Neural cell (in vitro differentiated cells): Measurements from ENCODE around the gene UNK. TPM values are rescaled to one million over a fixed set of nuclear protein-coding genes. Genes with fewer than 3 reads are reported as not detected.

Experiments
- H2AFZ ChIP-seq: fragments of 200-600, 300-800 bp; sonication (generic), shearing (Covaris generic); 2 replicates; pipeline ENCODE4 v1.6.0; 2014; ENCODE audit warnings: low read depth, mild to moderate bottlenecking, antibody characterized with exemption, low read length, moderate library complexity
- H3F3A ChIP-seq: fragments of 200-600 bp; shearing (Covaris generic); 2 replicates; pipeline ENCODE4 v1.6.1; 2016; ENCODE audit warnings: mild to moderate bottlenecking, moderate library complexity, mixed read lengths, antibody characterized with exemption, low read length; ENCODE audit not compliant: insufficient read depth, poor library complexity, severe bottlenecking
- H3K27ac ChIP-seq: fragments of 200-600, 300-800 bp; sonication (generic), shearing (Covaris generic); 2 replicates; pipeline ENCODE4 v1.5.1; 2014; ENCODE audit warnings: mild to moderate bottlenecking, low read length, moderate library complexity
- H3K27me3 ChIP-seq: fragments of 300-800, 200-600 bp; sonication (generic), shearing (Covaris generic); 2 replicates; pipeline ENCODE4 v1.6.0; 2014; ENCODE audit warnings: mild to moderate bottlenecking, low read depth, low read length, moderate library complexity; ENCODE audit not compliant: insufficient read depth
- H3K36me3 ChIP-seq: fragments of 300-800, 200-600 bp; sonication (generic), shearing (Covaris generic); 2 replicates; pipeline ENCODE4 v1.5.1; 2014; ENCODE audit warnings: mild to moderate bottlenecking, antibody characterized with exemption, low read length, moderate library complexity; ENCODE audit not compliant: insufficient read depth
- H3K4me2 ChIP-seq: fragments of 300-800, 200-600 bp; sonication (generic), shearing (Covaris generic); 2 replicates; pipeline ENCODE4 v1.6.0; 2014; ENCODE audit warnings: mild to moderate bottlenecking, low read length
- H3K4me3 ChIP-seq: fragments of 300-800, 200-600 bp; sonication (generic), shearing (Covaris generic); 2 replicates; pipeline ENCODE4 v1.5.1; 2014; ENCODE audit warnings: mild to moderate bottlenecking, low read length, moderate library complexity
- H3K79me2 ChIP-seq: fragments of 200-600 bp; shearing (Covaris generic); replicated peaks from 2 replicates; pipeline ENCODE4 v1.6.0; 2014; ENCODE audit warnings: mild to moderate bottlenecking, low read length, moderate library complexity; ENCODE audit not compliant: insufficient read depth
- H3K9ac ChIP-seq: fragments of 300-800, 200-600 bp; sonication (generic), shearing (Covaris generic); 2 replicates; pipeline ENCODE4 v1.6.1; 2016; ENCODE audit warnings: mild to moderate bottlenecking, low read length, mixed read lengths
- H3K9me2 ChIP-seq: fragments of 200-600 bp; shearing (Covaris generic); 2 replicates; pipeline ENCODE4 v1.6.1; 2016; ENCODE audit warnings: mild to moderate bottlenecking, low read length, mixed read lengths; ENCODE audit not compliant: insufficient read depth
- H3K9me3 ChIP-seq: fragments of 200-600, 300-800 bp; sonication (generic), shearing (Covaris generic); 2 replicates; pipeline ENCODE4 v1.6.1; 2016; ENCODE audit warnings: mild to moderate bottlenecking, mixed run types, low read length, moderate library complexity, mixed read lengths
- H4K20me1 ChIP-seq: fragments of 200-600 bp; shearing (Covaris generic); 2 replicates; pipeline ENCODE4 v1.6.1; 2016; ENCODE audit warnings: mild to moderate bottlenecking, mixed run types; ENCODE audit not compliant: insufficient read depth
- EP300 ChIP-seq: fragments of 450-650 bp; conservative IDR thresholded peaks from 2 replicates; pipeline ENCODE4 v1.6.1; 2014; ENCODE audit warnings: antibody characterized with exemption, mild to moderate bottlenecking, moderate library complexity; ENCODE audit not compliant: poor library complexity, severe bottlenecking
- EZH2 ChIP-seq: fragments of 200-600, 300-800 bp; shearing (Covaris generic), sonication (generic); IDR thresholded peaks from 2 replicates; pipeline ENCODE4 v1.6.1; 2014; ENCODE audit warnings: antibody characterized with exemption, low read length, borderline replicate concordance, mild to moderate bottlenecking; ENCODE audit not compliant: insufficient read depth, poor library complexity, severe bottlenecking
- MXI1 ChIP-seq: fragments of 450-650 bp; conservative IDR thresholded peaks from 2 replicates; pipeline ENCODE4 v1.6.1; 2014; ENCODE audit warnings: antibody characterized with exemption, mild to moderate bottlenecking; ENCODE audit not compliant: poor library complexity, severe bottlenecking
- POLR2AphosphoS5 ChIP-seq: IDR thresholded peaks from 2 replicates; pipeline ENCODE4 v1.6.1; 2012
- RAD21 ChIP-seq: fragments of 450-650 bp; conservative IDR thresholded peaks from 2 replicates; pipeline ENCODE4 v1.6.1; 2014; ENCODE audit warnings: antibody characterized with exemption, mild to moderate bottlenecking, moderate library complexity
- SMC3 ChIP-seq: fragments of 450-650 bp; conservative IDR thresholded peaks from 2 replicates; pipeline ENCODE4 v1.6.1; 2014; ENCODE audit warnings: antibody characterized with exemption, mild to moderate bottlenecking, moderate library complexity; ENCODE audit not compliant: poor library complexity
- TAF1 ChIP-seq: IDR thresholded peaks from 2 replicates; pipeline ENCODE4 v1.6.1; 2012; ENCODE audit warnings: low read depth
- polyA plus RNA-seq: library from polyadenylated mRNA; depleted of rRNA; stranded (reverse); fragments of >200 nt; gene quantifications from 2 replicates; pipeline ENCODE4 v1.2.3, GENCODE V29; 2014
- TF ChIP-seq, protein P1 (sequence below): IDR thresholded peaks from 2 replicates; pipeline ENCODE4 v1.6.1; 2012; ENCODE audit warnings: borderline replicate concordance
- TF ChIP-seq, protein P2 (sequence below): fragments of 450-650 bp; IDR thresholded peaks from 2 replicates; pipeline ENCODE4 v1.5.1; 2014; ENCODE audit warnings: antibody characterized with exemption, mild to moderate bottlenecking, moderate library complexity; ENCODE audit not compliant: poor library complexity, severe bottlenecking

The UNK gene
- polyA plus RNA-seq, 1 donor from 2014 or later = 29.9 TPM

DNA sequence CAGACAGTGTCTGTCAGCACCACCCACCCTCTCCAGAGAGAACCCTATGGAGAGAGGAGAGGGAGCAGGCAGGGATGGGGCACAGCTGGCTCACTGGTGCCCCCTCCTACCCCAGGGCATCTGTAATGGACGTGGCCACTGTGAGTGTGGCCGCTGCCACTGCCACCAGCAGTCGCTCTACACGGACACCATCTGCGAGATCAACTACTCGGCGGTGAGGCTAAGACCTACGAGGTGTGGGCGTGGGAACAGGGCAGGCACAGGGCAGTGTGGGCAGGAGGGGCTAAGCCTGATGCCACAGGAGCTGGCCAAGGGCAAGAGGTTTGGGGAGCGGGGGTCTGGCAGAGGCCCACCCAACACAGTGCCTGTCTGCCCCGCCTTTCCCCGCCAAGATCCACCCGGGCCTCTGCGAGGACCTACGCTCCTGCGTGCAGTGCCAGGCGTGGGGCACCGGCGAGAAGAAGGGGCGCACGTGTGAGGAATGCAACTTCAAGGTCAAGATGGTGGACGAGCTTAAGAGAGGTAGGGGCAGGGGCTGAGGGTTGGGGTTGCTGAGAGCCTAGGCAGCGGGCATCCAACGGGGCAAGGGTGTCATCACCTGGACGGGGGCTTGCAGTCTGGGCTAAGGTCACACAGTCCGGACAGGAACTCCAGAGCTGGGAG lies 48.3 kb upstream of the UNK start:
- no peaks in the 10 kb centered on the region for H3K9me3 ChIP-seq
- H3K9ac ChIP-seq = no peak overlapping the region
- H3K36me3 ChIP-seq = no peaks in the 10 kb centered on the region

DNA sequence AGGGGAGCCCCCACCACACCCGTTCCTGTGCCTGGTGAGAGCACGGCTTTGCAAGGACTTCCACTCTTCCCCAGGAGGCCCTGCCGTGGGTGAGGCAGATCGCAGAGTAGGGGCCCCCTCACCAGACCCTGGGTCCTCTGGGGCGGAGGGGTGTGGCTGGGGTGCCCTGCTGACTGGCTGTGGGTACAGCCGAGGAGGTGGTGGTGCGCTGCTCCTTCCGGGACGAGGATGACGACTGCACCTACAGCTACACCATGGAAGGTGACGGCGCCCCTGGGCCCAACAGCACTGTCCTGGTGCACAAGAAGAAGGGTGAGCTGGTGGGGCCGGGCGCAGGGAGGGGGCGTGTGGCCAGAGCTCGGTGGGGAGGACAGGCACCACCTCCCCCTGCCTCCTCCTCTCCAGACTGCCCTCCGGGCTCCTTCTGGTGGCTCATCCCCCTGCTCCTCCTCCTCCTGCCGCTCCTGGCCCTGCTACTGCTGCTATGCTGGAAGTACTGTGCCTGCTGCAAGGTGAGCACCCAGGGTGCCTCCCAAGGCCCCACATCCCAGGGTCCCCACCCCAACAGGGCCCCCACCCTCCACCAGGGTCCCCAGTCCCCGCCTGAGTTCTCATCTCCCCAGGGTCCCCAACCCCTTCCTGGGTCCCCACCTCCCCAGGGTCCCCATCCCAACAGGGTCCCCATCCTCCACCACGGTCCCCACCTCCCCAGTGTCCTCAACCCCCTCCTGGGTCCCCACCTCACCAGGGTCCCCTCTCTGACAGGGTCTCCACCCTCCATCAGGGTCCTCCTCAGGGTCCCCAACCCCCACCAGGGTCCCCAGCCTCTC lies 47.3 kb upstream of the UNK start:
- Histone ChIP-seq H2AFZ (no peak overlapping the region), H3K27me3 (no peaks in the 10 kb centered on the region), H3K9me2 (no peaks in the 10 kb centered on the region), H3F3A (no peaks in the 10 kb centered on the region), H3K4me3 (no peak overlapping the region), H3K9me3 (no peaks in the 10 kb centered on the region), H3K79me2 (no peaks in the 10 kb centered on the region), H3K4me2 (no peak overlapping the region), H4K20me1 (no peaks in the 10 kb centered on the region), H3K27ac (no peak overlapping the region), H3K9ac (no peak overlapping the region), H3K36me3 (no peaks in the 10 kb centered on the region)
- TF ChIP-seq SMC3 = no peak
- TF ChIP-seq MXI1 = no peak
- TF ChIP-seq POLR2AphosphoS5 = no peak
- TF ChIP-seq RAD21 = no peak
- TF ChIP-seq, protein P1, sequence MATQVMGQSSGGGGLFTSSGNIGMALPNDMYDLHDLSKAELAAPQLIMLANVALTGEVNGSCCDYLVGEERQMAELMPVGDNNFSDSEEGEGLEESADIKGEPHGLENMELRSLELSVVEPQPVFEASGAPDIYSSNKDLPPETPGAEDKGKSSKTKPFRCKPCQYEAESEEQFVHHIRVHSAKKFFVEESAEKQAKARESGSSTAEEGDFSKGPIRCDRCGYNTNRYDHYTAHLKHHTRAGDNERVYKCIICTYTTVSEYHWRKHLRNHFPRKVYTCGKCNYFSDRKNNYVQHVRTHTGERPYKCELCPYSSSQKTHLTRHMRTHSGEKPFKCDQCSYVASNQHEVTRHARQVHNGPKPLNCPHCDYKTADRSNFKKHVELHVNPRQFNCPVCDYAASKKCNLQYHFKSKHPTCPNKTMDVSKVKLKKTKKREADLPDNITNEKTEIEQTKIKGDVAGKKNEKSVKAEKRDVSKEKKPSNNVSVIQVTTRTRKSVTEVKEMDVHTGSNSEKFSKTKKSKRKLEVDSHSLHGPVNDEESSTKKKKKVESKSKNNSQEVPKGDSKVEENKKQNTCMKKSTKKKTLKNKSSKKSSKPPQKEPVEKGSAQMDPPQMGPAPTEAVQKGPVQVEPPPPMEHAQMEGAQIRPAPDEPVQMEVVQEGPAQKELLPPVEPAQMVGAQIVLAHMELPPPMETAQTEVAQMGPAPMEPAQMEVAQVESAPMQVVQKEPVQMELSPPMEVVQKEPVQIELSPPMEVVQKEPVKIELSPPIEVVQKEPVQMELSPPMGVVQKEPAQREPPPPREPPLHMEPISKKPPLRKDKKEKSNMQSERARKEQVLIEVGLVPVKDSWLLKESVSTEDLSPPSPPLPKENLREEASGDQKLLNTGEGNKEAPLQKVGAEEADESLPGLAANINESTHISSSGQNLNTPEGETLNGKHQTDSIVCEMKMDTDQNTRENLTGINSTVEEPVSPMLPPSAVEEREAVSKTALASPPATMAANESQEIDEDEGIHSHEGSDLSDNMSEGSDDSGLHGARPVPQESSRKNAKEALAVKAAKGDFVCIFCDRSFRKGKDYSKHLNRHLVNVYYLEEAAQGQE = no peak
- no peak for TF ChIP-seq EP300
- TF ChIP-seq, protein P2, sequence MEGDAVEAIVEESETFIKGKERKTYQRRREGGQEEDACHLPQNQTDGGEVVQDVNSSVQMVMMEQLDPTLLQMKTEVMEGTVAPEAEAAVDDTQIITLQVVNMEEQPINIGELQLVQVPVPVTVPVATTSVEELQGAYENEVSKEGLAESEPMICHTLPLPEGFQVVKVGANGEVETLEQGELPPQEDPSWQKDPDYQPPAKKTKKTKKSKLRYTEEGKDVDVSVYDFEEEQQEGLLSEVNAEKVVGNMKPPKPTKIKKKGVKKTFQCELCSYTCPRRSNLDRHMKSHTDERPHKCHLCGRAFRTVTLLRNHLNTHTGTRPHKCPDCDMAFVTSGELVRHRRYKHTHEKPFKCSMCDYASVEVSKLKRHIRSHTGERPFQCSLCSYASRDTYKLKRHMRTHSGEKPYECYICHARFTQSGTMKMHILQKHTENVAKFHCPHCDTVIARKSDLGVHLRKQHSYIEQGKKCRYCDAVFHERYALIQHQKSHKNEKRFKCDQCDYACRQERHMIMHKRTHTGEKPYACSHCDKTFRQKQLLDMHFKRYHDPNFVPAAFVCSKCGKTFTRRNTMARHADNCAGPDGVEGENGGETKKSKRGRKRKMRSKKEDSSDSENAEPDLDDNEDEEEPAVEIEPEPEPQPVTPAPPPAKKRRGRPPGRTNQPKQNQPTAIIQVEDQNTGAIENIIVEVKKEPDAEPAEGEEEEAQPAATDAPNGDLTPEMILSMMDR = no peak
- TF ChIP-seq TAF1 = no peak

More for the DNA sequence above, 48.3 kb upstream of the UNK start:
- no peaks in the 10 kb centered on the region for H3F3A ChIP-seq
- H3K4me2 ChIP-seq = no peak overlapping the region
- H3K9me2 ChIP-seq = no peaks in the 10 kb centered on the region
- H3K79me2 ChIP-seq = no peaks in the 10 kb centered on the region
- H3K27me3 ChIP-seq = no peaks in the 10 kb centered on the region
- no peak overlapping the region for H2AFZ ChIP-seq
- H4K20me1 ChIP-seq = no peaks in the 10 kb centered on the region
- no peak overlapping the region for H3K27ac ChIP-seq
- H3K4me3 ChIP-seq = no peak overlapping the region
- TF ChIP-seq RAD21 (no peak), SMC3 (no peak), MXI1 (no peak), TAF1 (no peak), POLR2AphosphoS5 (no peak), EZH2 (no peak), EP300 (no peak)
- TF ChIP-seq, protein P1 = no peak
- TF ChIP-seq, protein P2 = no peak
